ENCODE data around the gene GRID2.

Gene GRID2

GRCh38 chr4:92535599-92535998, 231.8 kb downstream of the GRID2 start:
- DNase-seq, result no peak

GRCh38 chr4:92551616-92552015, 247.8 kb downstream of the GRID2 start:
- DNase-seq, result no peak

GRCh38 chr4:92566269-92566668, 262.5 kb downstream of the GRID2 start:
- DNase-seq, result no peak

GRCh38 chr4:92580816-92581215, 277.1 kb downstream of the GRID2 start:
- DNase-seq, result no peak

- no peak for DNase-seq
Observed at GRCh38 chr4:92599044-92599443, 295.3 kb downstream of the GRID2 start.

GRCh38 chr4:92600638-92601037, 296.9 kb downstream of the GRID2 start:
- DNase-seq, result no peak

- DNase-seq, result no peak
Observed at GRCh38 chr4:92606227-92606626, 302.5 kb downstream of the GRID2 start.

- DNase-seq, result no peak
Observed at GRCh38 chr4:92615049-92615448, 311.3 kb downstream of the GRID2 start.

- DNase-seq, result no peak
Observed at GRCh38 chr4:92618968-92619367, 315.2 kb downstream of the GRID2 start.

GRCh38 chr4:92629302-92629701, 325.5 kb downstream of the GRID2 start:
- no peak for DNase-seq

GRCh38 chr4:92634882-92635281, 331.1 kb downstream of the GRID2 start:
- no peak for DNase-seq

- DNase-seq, result no peak
Observed at GRCh38 chr4:92636038-92636806, 332.5 kb downstream of the GRID2 start.

- no peak for DNase-seq
Observed at GRCh38 chr4:92641409-92641808, 337.6 kb downstream of the GRID2 start.

- DNase-seq, result no peak
Observed at GRCh38 chr4:92646826-92647225, 343.1 kb downstream of the GRID2 start.

GRCh38 chr4:92651536-92651935, 347.8 kb downstream of the GRID2 start:
- no peak for DNase-seq

- no peak for DNase-seq
Observed at GRCh38 chr4:92654084-92654483, 350.3 kb downstream of the GRID2 start.

GRCh38 chr4:92657695-92658094, 353.9 kb downstream of the GRID2 start:
- DNase-seq, result no peak

- no peak for DNase-seq
Observed at GRCh38 chr4:92658318-92658717, 354.6 kb downstream of the GRID2 start.

GRCh38 chr4:92677805-92678204, 374.0 kb downstream of the GRID2 start:
- DNase-seq, result no peak

GRCh38 chr4:92678292-92678691, 374.5 kb downstream of the GRID2 start:
- no peak for DNase-seq

GRCh38 chr4:92679149-92679548, 375.4 kb downstream of the GRID2 start:
- DNase-seq, result no peak

- DNase-seq, result no peak
Observed at GRCh38 chr4:92714640-92715039, 410.9 kb downstream of the GRID2 start.

- no peak for DNase-seq
Observed at GRCh38 chr4:92733231-92733630, 429.5 kb downstream of the GRID2 start.

- DNase-seq, result no peak
Observed at GRCh38 chr4:92735025-92735665, 431.4 kb downstream of the GRID2 start.

GRCh38 chr4:92760433-92760832, 456.7 kb downstream of the GRID2 start:
- no peak for DNase-seq
